Measurements from ENCODE around the gene CHRM4.

Gene CHRM4

GRCh38 chr11:46346886-46347636 lies 44.5 kb downstream of the CHRM4 start, which contains the start of gene DGKZ:
Gene DGKZ, plus strand, starts transcription at chr11:46347463. Its CDS starts 197 bp downstream, at chr11:46347660.
- DNase-seq = peak; percentile 87

- no peak for DNase-seq
Measured at GRCh38 chr11:46345881-46346484, 45.6 kb downstream of the CHRM4 start.

DNA sequence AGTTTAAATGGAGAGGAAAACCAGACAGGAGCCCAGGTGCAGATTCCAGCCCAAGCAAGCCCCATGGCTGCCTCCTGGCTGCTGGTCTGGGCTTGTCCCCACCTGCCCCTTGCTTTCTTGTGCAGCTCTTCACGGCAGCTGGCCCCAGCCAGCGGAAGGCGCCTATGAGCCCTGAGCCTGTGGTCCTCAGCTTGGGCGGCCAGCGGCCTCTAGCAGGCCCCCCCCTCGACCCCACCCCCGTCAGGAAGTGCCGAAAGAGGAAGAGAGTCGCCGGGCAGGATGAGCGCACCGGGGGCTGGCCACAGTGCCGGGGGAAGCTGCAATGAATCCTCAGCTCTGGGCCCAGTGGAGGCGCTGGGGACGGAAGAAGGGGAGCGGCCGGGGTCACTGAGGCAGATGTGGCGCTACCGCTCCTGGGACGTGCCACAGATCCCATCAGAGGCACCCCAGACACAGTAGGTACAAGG lies 46.4 kb downstream of the CHRM4 start:
- no peak for DNase-seq

DNA sequence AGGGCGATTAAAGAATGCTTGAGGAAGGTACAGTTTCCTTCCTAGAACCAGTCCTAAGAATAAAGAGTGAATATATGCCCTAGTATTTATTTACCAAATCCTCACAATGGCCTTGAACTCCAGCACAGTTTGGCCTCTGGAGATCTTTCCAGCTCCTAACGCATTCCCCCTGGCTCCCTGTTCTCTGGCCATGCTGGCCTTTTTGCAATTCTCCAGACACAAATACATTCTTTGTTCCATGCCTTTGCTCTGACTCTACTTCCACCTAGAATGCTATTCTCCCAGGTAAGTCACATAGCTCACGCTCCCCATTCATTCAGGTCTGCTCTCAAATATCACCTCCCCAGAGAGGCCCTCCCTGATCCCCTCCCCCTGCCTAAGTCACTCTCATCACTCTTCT lies 48.1 kb downstream of the CHRM4 start:
- DNase-seq = no peak

DNA sequence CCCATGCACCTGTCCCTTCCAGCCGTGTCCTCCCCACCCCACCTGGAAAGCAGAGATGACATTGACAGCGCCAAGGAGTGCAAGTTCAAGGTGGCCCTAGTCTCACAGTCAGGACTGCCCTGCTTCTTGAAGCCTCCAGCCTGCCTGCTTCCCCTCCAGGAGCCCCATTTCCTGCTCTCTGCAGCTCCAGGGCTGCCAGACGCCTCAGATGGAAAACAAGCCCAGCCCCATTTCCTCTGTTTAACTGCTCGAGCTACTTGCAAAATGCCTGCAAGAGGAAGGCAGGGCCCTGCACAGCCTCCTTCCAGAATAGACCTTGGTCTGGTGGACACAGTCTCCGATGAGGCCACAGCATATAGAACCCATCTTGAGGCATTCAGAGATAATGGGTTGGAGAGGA lies 49.3 kb downstream of the CHRM4 start:
- no peak for DNase-seq

- DNase-seq = no peak
Measured at GRCh38 chr11:46341454-46341853, 50.1 kb downstream of the CHRM4 start.

- DNase-seq = no peak
Measured at GRCh38 chr11:46339816-46340215, 51.8 kb downstream of the CHRM4 start.

- DNase-seq = no peak
Measured at GRCh38 chr11:46338988-46339666, 52.4 kb downstream of the CHRM4 start.

GRCh38 chr11:46338636-46338987 lies 53.0 kb downstream of the CHRM4 start:
- no peak for DNase-seq

DNA sequence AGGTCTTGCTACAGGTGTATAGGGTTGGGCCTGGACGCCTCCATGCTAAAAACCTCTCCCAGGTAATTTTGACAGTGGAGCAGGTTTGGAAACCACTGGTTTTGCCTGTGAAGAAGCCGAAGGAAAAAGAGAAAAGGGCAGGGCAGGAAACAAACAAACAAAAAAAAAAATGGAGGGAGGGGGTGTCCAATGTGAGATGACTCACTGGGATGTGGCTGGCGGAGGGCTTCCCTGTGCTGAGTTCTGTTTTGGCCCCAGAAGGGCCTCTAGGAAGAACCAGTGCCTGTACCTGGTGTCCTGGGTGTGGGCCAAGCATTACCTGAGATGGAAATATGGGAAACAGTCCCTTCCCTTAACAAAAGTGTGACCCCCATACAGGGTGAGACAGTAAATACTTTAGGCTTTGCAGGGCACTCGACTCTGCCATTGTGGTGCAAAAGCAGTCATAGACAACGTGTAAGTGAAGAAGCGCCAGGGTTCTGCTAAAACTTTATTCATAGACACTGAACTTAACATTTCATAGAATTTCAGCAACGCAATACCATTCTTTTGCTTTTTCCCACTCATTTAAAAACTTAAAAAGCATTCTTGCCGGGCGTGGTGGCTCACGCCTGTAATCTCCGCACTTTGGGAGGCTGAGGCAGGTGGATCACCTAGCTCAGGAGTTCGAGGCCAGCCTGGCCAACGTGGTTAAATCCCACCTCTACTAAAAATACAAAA lies 53.8 kb downstream of the CHRM4 start:
- DNase-seq = no peak

- no peak for DNase-seq
Measured at GRCh38 chr11:46336563-46337180, 54.9 kb downstream of the CHRM4 start.

DNA sequence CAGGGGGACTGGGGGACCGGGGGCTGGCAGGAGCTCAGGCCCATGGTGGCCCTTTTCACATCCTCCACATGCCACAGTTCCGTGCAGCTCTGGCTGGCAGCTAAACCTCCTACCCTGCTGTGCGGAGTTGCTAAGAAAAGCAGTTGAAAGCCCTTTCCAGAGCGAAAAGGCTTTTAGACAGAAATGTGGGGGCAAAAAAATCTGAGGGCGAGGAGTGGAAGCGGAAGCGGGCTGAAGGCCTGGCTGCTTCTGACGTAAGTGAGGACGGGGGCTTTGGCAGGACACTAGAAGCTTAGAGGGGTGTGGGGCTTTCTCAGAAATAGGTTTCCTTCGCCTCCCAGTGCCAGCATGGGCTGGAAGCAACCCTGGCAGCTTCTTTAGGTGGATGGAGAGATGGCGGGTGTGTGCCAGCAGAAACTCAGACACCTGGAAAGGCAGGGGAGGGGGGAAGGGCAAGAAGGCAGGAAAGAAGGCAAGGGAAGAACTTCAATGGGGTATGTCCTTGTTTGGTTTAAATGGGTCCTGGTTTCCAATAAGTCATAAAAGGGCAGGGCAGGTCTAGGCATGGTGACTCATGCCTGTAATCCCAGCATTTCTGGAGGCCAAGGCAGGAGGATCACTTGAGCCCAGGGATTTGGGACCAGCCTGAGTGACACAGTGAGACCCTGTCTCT lies 55.5 kb downstream of the CHRM4 start:
- DNase-seq = no peak

GRCh38 chr11:46335271-46335670 lies 56.3 kb downstream of the CHRM4 start:
- DNase-seq = no peak

DNA sequence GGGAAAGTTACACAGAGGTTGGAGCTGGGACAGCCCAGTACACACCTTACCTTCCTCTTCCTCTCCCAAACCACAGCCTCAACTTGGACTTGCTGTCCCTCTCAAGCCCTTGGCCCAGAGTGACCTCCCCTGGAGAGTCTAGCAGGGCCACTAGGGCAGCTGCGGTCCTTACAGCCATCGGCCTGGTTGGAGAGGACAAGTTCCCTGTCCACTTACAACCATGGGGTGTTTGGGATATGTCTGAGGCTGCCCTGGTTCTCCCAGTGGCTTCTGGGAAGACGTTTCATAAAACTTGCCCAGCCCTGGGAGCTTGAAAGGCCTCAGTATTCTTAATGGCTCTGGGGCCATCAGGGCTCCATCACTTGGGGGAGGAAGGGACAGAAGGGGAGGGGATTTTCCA lies 57.4 kb downstream of the CHRM4 start:
- DNase-seq = no peak

All from activated gamma-delta T cell treated with Interleukin-2 at 50 U/mL for 16 hours (primary cell).